Measurements from ENCODE around the gene TRAF2.

TRAF2 gene

DNA sequence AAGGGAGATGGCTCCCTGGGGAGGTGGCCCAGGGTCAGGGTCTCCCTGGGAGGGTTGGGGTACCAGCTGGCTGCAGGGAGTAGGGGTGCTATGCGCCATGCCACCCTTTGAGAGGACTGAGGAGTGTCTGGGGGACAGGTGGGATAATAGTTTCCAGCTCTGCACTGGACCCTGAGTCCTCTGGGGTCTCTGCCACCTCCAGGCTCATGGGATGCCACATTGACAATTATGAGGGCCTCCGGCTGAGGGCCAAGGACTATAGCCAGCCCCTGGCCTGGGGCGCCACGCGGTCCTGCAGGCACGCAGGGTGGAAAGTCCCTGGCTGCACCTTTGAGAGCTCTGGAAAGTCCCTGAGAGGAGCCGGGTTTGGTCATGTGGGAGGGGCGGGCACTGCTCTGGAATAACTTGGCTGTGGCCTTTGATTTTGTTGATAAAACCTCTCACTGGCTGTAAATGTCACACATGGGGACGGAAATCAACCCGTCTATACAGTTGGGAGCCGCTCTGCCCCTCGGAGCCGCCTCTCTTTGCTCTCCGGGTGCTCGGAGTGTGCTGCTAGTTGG, 16.0 kb downstream of the TRAF2 start:
- TF ChIP-seq, protein P1, sequence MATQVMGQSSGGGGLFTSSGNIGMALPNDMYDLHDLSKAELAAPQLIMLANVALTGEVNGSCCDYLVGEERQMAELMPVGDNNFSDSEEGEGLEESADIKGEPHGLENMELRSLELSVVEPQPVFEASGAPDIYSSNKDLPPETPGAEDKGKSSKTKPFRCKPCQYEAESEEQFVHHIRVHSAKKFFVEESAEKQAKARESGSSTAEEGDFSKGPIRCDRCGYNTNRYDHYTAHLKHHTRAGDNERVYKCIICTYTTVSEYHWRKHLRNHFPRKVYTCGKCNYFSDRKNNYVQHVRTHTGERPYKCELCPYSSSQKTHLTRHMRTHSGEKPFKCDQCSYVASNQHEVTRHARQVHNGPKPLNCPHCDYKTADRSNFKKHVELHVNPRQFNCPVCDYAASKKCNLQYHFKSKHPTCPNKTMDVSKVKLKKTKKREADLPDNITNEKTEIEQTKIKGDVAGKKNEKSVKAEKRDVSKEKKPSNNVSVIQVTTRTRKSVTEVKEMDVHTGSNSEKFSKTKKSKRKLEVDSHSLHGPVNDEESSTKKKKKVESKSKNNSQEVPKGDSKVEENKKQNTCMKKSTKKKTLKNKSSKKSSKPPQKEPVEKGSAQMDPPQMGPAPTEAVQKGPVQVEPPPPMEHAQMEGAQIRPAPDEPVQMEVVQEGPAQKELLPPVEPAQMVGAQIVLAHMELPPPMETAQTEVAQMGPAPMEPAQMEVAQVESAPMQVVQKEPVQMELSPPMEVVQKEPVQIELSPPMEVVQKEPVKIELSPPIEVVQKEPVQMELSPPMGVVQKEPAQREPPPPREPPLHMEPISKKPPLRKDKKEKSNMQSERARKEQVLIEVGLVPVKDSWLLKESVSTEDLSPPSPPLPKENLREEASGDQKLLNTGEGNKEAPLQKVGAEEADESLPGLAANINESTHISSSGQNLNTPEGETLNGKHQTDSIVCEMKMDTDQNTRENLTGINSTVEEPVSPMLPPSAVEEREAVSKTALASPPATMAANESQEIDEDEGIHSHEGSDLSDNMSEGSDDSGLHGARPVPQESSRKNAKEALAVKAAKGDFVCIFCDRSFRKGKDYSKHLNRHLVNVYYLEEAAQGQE (IDR thresholded peaks at IDR 0.05; ENCODE audit: insufficient replicate concordance, low read depth): no peak
- TF ChIP-seq POLR2AphosphoS5 (IDR thresholded peaks at IDR 0.05; ENCODE audit: low read depth): no peak
- no peak for TF ChIP-seq SPI1 (IDR thresholded peaks at IDR 0.05; ENCODE audit: borderline replicate concordance, low read depth)
- TF ChIP-seq, protein P2, sequence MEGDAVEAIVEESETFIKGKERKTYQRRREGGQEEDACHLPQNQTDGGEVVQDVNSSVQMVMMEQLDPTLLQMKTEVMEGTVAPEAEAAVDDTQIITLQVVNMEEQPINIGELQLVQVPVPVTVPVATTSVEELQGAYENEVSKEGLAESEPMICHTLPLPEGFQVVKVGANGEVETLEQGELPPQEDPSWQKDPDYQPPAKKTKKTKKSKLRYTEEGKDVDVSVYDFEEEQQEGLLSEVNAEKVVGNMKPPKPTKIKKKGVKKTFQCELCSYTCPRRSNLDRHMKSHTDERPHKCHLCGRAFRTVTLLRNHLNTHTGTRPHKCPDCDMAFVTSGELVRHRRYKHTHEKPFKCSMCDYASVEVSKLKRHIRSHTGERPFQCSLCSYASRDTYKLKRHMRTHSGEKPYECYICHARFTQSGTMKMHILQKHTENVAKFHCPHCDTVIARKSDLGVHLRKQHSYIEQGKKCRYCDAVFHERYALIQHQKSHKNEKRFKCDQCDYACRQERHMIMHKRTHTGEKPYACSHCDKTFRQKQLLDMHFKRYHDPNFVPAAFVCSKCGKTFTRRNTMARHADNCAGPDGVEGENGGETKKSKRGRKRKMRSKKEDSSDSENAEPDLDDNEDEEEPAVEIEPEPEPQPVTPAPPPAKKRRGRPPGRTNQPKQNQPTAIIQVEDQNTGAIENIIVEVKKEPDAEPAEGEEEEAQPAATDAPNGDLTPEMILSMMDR (IDR thresholded peaks at IDR 0.05; ENCODE audit: insufficient read depth, low read length): no peak
- TF ChIP-seq GABPA (IDR thresholded peaks at IDR 0.05; ENCODE audit: low read depth): no peak
- Histone ChIP-seq H3K27me3 (ENCODE audit: insufficient read depth, poor library complexity, severe bottlenecking) (no peaks in the 10 kb centered on the region), H3K4me3 (replicated peaks; ENCODE audit: insufficient read depth, low read length) (no peak overlapping the region), H3K27ac (replicated peaks) (no peak overlapping the region)
- DNase-seq (ENCODE audit: low read depth in 1 of 2, low spot score in 1 of 2): no peak

DNA sequence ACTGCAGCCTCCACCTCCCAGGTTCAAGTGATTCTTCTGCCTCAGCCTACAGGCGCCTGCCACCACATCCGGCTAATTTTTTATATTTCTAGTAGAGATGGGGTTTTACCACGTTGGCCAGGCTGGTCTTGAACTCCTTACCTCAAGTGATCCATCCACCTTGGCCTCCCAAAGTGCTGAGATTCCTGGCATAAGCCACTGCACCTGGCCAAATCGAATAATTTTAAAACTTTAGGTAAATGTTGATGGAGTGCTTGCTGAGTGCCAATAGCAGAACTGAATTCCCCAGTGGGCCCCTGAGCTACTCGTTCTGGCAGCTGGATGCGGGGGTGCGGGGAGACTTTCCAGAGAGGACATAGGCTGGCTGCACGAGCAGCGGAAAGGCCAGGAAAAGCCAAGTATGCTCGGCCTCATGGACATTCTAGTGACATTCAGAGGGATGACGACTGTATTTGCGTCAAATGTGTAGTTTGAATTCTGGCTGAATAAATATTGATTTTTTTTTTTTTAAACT, 16.8 kb downstream of the TRAF2 start:
- TF ChIP-seq, protein P2 (IDR thresholded peaks at IDR 0.05; ENCODE audit: insufficient read depth, low read length): no peak
- TF ChIP-seq SPI1 (IDR thresholded peaks at IDR 0.05; ENCODE audit: borderline replicate concordance, low read depth) (no peak), POLR2AphosphoS5 (IDR thresholded peaks at IDR 0.05; ENCODE audit: low read depth) (no peak), GABPA (IDR thresholded peaks at IDR 0.05; ENCODE audit: low read depth) (no peak)
- TF ChIP-seq, protein P1 (IDR thresholded peaks at IDR 0.05; ENCODE audit: insufficient replicate concordance, low read depth): no peak
- H3K4me3 ChIP-seq (replicated peaks; ENCODE audit: insufficient read depth, low read length): no peak overlapping the region
- H3K27me3 ChIP-seq (ENCODE audit: insufficient read depth, poor library complexity, severe bottlenecking): no peaks in the 10 kb centered on the region
- H3K27ac ChIP-seq (replicated peaks): no peak overlapping the region
- no peak for DNase-seq (ENCODE audit: low read depth in 1 of 2, low spot score in 1 of 2)

DNA sequence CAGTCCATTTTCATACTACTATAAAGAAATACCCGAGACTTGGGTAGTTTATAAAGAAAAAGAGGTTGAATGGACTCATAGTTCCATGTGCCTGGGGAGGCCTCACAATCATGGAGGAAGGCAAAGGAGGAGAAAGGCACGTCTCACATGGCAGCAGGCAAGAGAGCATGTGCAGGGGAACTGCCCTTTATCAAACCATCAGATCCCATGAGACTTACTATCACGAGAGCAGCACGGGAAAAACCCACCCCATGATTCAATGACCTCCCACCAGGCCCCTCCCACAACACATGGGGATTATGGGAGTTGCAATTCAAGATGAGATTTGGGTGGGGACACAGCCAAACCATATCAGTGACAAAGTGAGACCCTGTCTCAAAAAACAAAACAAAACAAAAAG, 19.9 kb downstream of the TRAF2 start:
- Histone ChIP-seq H3K27ac (replicated peaks) (no peak overlapping the region), H3K27me3 (ENCODE audit: insufficient read depth, poor library complexity, severe bottlenecking) (no peaks in the 10 kb centered on the region), H3K4me3 (replicated peaks; ENCODE audit: insufficient read depth, low read length) (no peak overlapping the region)
- DNase-seq (ENCODE audit: low read depth in 1 of 2, low spot score in 1 of 2): no peak
- TF ChIP-seq, protein P1 (IDR thresholded peaks at IDR 0.05; ENCODE audit: insufficient replicate concordance, low read depth): no peak
- TF ChIP-seq SPI1 (IDR thresholded peaks at IDR 0.05; ENCODE audit: borderline replicate concordance, low read depth) (no peak), GABPA (IDR thresholded peaks at IDR 0.05; ENCODE audit: low read depth) (no peak), POLR2AphosphoS5 (IDR thresholded peaks at IDR 0.05; ENCODE audit: low read depth) (no peak)
- TF ChIP-seq, protein P2 (IDR thresholded peaks at IDR 0.05; ENCODE audit: insufficient read depth, low read length): no peak
